Tongue (tissue), 2 donors: Measurements from ENCODE around the gene COX20. TPM values are rescaled to one million over a fixed set of nuclear protein-coding genes. Genes with fewer than 3 reads are reported as not detected.
"Not testable (repeated sequence)": the region's sequence is repeated elsewhere in the genome, so short reads cannot be mapped to it uniquely, and the experiment has no call there.

Experiments used
- DNase-seq: peaks from one replicate; pipeline ENCODE4 v3.0.0-alpha.2; 2015
- total RNA-seq: library from RNA; depleted of rRNA; stranded (reverse); fragments of >200 nt; gene quantifications from one replicate; pipeline ENCODE4 v1.2.3, GENCODE V29; 2014

Gene COX20, protein sequence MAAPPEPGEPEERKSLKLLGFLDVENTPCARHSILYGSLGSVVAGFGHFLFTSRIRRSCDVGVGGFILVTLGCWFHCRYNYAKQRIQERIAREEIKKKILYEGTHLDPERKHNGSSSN
- total RNA-seq: 34.6 TPM

DNA sequence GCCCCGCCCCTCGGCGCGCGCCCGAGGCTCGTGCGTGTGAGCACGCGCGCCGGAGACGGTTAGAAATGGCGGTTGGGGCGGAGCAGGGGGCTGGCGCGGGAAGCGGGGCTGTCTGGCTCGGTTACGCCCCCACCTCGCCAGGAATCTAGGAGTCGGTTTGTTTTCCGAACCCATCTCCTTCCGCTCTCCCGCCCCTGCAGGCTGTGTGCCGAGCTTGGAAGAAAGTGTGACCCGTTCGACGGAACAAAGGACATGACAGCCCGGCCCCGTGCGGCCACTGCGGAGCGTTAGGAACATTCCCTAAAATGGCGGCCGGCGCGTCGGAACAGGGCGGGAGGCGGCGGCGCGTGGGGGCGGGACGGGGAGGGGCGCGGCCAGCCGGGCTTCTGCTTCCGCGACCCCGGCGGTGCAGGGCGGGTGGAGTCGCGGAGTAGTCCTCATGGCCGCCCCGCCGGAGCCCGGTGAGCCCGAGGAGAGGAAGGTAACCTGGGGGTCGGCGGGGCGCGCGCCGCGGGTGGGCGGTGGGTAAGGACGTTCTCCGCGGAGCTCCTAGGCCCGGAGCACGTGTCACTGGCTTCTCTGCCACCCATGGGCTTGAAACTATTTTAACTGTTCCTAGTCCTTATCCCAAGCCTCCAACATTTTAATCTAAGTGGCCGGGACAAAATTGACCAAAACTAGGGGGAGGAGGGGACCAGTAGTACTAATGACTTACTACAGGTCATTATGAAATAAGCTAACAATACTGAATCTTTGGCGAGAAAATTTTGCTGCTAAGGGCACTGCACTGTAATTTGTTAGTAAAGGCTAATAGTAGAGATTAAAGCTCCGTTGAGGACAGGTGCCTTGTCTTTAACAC lies at the start of gene COX20:
TSS of gene COX20 (plus strand) at position 383 of the 859 bp plus-strand sequence. CDS start at position 440, 57 bp downstream.
- DNase-seq: peak; percentile 98

DNA sequence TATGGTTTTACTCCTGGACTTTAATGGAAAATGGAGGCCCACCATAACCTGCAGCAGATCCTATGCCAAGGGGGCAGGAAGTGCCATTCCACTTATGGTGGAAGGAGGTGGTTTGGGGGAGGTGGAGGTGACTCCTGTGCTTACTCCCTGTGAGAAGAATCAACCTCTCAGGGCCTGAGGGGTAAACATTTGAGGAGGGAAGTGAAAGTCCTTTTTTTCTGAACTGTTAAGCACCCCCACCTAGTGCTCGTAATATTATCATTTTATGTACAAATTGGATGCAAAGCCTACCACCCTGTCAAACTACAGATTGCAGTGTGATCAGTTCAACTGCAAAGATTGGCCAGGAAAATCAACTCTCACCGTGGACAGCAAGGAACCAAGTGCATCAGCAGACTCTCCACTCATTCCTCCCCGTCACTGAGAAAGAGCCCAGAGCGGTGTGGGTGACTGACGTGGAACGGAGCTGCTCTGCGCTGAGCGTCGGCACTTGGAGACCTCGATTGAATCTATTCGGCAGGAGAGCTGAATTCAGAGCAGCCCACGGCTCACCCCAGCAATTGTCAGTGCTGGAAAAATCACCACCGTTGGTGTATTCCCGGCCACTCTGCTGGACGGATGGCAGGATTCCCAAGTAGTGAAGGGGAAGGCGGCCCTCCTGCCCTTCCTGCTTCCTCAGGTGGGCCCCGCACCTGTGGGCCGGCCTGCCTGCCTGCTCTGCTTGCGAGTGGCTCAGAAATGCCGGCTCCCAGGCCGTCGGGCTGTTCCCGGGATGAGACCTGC lies 46.8 kb upstream of the COX20 start:
- DNase-seq: no peak

DNA sequence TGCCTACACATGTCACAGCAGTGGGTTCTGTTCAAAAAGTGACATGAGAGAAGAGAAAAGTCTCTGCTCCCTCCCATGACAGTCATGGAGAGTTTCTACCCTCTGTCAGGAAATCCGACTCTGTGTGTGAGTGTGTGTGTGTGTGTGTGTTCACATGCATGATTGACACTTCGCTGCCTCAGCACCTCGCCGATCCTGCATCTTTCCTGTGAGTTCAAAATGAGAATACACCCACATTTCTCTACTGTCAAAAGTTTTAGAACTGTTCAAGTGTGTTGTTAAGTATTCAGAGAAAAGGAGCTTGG lies 46.2 kb upstream of the COX20 start:
- no peak for DNase-seq

DNA sequence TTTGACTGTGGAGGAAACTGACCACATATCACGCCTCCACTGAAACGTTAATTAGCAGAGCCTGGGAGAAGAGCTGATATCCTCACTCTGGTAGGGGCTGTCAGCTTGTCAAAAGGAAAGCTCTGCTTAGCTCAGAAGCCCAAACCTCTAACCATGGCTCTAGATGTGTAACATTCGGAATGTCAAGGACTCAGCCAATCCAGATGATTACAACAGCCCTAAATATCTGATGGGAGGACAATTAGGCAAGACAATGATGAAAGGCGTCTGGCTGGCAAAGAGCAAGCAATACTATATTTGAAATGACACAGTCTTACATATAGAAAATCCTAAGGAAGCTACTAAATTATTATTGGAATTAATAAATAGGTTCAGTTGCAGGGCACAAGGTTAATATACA lies 45.7 kb upstream of the COX20 start:
- DNase-seq: no peak

DNA sequence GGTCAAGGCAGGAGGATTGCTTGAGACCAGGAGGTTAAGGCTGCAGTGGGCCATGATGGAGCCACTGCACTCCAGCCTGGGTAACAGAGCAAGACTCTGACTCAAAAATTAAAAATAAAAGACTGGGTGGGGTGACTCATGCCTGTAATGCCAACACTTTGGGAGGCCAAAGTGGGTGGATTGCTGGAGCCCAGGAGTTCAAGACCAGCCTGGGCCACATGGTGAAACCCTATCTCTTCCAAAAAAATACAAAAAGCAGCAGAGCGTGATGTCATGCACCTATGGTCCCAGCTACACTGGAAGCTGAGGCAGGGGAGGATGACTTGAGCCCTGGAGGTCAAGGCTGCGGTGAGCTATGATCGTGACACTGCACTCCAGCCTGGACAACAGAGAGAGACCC lies 44.4 kb upstream of the COX20 start:
- DNase-seq: no peak

DNA sequence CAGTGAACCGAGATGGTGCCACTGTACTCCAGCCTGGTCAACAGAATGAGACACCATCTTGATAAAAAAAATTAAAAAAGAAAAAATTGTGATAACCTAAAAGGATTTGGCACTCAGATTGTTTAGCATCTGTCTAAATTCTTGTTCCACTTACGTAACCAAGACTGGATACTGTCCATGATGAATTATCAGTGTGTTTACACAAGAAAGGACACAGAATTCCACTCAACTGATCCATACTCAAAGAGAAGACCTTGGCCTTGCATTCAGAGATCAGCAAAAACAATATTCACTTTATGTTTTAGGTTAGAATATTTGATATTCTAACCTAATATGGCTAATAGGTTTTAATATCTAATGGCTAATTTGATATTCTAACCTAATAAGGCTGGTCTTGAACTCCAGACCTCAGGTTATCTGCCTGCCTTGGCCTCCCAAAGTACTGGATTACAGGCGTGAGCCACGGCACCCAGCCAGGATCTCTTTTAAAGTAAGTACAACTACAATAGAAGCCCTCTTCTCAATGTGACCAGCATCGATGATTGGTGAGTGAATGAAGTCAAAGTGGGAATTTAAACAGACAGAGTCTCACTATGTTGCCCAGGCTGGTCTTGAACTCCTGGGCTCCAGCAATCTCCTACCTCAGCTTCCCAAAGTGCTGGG lies 43.1 kb upstream of the COX20 start:
- no peak for DNase-seq

DNA sequence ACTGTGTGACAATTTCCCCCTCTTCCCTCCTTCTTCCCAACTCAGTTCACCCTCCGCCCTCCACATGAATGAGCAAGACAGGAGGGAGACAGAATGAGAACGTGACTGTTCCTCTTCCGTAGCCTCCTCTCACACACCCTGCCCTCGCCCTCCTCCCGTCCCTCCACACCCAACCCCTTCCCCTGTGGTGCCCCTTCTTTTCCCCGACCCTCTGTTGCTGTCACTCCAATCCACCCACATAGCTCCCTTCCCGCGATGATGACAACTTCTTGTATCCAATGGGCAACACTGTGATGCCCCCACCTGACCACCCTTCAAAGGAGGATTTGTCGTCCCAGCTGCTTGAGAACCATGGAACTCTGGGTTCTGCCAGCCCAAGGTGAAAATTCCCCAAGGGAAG lies 41.4 kb upstream of the COX20 start:
- DNase-seq: no peak

DNA sequence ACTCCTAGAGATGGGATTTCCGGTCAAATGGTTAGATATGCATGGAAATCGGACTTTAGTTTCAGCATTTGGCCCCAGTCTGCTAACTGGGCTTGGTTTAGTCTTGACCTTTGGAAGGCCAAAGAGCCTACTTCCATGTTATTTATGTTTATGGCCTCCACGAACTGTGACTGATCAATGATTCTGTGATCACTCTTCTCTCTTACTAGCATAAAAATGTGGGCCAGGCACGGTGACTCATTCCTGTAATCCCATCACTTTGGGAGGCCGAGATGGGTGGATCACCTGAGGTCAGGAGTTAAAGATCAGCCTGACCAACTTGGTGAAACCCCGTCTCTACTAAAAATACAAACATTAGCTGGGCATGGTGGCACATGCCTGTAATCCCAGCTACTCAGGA lies 40.9 kb upstream of the COX20 start:
- DNase-seq: not testable (repeated sequence)

DNA sequence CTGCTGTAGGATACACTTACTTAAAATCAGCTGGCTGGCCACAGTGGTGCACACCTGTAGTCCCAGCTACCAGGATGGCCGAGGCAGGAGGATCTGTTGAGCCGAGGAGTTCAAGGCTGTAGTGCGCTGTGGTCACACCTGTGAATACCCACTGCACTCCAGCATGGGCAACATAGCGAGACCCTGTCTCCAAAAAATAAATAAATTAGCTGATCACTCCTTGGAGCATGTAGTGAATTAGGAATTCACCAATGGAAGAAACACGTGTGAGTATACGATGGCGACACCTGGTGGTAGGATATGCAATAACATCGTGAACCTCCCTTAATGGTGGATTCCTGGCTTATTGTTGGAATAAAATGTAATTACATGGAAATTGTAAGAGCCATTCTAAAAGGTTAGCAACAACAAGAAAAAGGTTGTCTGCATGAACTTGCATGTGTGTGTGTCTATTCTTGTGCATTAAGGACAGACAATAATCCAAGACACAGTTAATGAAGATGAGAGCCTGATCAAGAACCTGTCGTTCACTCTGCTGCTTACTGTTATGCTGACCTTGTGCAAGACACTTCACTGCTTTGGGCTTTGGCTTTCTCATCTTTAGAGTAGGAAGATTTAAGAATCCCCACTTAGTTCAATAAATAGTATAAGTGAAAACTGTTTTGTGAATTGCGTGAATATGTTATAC lies 38.6 kb upstream of the COX20 start:
- DNase-seq: peak; percentile 86

DNA sequence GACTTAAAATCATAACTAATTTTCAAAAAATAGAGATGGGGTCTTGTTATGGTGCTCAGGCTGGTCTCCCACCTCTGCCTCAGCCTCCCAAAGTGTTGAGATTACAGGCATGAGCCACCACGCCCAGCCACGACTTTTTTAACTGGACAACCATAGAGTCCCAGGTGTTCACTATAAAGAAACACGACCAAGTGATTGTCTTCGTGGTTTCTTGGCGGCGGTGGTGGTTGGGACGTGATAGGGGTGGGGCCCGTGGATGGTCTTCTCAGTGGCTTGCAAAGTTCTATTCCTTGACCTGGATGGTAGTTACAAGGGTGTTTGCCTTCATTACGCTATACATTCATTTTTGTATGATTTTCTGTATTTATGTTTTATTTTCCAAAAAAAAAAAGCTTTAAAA lies 34.6 kb upstream of the COX20 start:
- DNase-seq: no peak

DNA sequence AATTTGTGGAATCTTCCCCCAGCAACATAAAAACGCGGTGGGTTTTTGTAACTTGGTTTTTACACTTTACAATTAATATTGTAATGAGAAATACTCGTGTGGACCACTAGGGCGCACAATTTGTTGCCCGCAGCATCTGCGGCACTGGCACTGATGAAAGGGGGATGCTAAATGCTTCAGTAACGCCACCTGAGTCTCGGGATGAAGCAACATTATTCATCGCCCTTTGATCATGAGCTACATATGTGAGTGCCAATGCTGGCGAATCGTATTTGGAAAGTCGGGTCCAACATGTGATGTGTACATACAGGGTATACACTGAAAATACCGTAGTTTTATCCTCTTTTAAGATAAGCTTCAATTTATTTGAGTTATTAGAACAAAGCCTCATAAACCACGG lies 34.2 kb upstream of the COX20 start:
- peak; percentile 19 for DNase-seq

DNA sequence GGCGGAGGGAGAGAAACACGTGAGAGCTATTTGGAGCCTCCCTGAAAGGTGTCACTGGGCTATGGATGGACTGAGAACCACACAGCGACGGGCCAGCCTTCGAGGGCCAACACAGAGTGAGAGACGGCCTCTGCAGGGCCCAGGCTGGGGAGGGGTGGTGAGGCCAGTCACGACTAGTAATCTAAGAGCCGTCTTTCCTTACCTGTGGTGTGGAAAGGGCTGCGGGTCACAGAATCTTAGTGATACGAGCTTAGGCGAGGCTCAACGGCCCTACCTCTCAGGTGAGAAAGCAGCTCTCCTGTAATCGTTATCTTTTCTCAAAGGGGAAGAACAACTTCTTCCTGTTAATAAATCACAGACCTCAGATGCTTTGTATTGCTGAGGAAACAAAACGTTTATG lies 33.4 kb upstream of the COX20 start:
- no peak for DNase-seq

DNA sequence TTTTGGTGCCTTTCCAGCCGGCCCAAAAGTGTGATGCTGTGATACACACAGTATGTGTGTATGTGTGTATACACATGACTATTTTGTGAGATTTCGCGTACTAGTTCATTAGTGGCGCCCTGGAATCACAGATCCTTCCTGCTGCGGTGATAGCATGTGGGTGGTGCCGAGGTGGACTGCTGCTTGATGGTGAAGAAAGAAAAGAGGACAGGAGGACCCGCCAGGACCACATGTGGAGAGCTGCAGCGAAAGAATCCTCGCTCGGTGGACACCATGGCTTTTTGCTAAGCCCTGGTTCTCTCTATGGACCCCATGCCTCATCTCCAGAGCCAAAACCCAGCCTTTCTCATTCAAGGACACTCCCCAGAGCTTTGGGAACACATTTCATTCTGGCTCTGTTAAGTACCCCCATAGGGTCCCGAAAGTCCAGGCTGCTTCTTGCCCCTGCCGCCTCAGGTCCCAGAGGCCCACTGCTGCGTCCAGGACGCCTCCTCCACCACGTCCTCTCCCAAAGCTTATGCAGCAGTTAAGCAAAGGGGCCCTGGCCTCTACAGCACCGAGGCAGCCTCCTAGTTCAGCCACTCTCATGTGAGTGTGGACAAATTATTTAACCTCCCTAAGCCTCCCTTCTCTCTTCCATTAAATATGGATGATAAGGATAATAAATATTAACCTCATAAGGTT lies 32.8 kb upstream of the COX20 start:
- no peak for DNase-seq

DNA sequence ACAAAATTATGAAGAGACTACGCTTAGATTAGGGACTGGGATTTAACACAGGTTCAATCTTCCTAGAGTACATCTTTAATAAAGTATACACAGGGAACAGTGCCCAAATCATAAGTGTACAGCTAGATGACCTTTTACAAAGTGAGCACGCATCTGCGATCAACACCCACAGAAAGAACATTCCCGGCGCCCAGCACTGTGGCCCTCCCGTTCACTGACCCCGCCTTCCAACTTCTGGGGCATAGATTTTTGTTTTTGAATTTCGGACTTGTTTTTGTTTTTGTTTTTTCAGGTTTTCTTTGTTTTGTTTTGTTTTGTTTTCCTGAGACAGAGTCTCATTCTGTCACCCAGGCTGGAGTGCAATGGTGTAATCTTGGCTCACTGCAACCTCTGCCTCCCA lies 30.6 kb upstream of the COX20 start:
- DNase-seq: no peak

DNA sequence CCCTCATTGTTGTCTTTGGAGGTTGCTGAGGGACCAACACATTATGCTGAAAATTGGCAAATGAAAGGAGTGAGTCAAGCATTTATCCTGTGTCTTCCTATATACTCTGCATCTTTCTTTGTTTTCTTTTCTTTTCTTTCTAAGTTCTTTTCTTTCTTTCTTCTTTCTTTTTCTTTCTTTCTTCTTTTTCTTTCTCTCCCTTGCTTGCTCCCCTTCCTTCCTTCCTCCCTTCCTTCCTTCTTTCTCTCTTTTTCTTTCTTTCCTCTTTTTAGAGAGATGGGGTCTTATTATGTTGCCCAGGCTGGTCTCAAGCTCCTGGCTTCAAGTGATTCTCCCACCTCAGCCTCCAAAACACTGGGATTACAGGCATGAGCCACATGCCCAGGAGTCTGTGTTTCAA lies 28.3 kb upstream of the COX20 start:
- no peak for DNase-seq

DNA sequence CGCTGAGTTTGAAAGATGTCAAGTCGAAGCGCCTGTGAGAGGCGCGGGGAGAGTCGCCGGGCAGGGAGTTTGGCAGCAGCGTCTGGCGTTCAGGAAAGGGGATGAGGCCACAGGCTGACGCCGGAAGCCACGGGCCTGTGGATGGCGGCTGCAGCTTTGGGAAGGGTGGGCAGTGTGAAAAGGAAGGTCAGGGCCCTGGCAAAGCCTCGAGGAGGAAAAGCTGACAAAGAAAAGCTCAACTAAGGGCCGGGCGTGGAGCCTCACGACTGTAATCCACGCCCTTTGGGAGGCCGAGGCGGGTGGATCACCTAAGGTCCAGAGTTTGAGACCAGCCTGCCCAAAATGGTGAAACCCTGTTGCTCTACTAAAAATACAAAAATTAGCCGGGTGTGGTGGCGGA lies 25.2 kb upstream of the COX20 start:
- no peak for DNase-seq

DNA sequence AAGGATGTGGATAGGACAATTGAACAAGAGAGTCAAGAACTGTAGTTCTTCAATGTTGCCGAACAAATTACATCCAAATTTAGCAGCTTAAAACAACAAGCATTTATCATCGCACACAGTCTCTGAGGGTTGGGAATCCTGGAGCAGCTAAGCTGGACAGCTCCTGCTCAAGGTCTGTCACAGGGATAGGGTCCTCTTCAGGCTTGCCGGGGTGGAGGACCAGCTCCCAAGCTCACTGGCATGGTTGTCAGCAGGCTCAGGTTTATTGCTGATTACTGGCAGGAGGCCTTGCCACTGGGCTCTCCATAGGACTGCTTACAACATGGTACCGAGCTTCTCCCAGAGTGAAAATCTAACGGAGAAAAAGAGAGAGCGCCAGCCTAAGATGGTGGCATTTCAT lies 22.1 kb upstream of the COX20 start:
- no peak for DNase-seq

DNA sequence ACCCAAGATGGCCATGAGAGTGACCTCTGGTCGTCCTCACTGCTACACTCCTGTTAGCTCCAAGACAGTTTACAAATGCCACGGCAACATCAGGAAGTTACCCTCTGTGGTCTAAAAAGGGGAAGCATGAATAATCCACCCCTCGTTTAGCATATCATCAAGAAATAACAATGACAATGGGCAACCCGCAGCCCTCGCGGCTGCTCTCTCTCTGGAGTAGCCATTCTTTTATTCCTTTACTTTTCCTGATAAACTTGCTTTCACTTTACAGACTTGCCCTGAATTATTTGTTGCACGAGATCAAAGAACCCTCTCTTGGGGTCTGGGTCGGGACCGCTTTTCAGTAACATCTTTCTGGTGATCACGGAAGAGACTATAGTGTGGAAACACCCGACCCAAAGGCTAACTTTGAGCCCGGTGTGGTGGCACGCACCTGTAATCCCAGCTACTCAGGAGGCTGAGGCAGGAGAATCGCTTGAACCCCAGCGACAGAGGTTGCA lies 19.8 kb upstream of the COX20 start:
- no peak for DNase-seq

DNA sequence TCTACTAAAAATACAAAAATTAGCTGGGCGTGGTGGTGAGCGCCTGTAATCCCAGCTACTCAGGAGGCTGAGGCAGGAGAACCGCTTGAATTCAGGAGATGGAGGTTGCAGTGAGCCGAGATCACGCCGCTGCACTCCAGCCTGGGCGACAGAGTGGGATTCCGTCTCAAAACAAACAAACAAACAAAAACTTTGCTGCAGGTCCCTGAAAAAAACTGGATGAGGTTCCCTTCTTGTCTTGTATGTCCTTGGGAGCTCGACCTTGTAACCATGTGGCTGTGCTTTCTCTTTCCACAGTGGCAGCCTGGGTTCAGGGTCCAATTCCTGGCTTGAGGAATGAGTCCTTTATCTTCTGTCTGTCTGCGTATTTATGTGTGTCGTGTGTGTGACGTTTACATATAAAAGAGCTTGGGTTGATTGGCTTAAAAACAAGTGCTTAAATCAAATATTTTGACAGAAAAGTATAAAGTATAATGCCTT lies 18.0 kb upstream of the COX20 start:
- DNase-seq: no peak

DNA sequence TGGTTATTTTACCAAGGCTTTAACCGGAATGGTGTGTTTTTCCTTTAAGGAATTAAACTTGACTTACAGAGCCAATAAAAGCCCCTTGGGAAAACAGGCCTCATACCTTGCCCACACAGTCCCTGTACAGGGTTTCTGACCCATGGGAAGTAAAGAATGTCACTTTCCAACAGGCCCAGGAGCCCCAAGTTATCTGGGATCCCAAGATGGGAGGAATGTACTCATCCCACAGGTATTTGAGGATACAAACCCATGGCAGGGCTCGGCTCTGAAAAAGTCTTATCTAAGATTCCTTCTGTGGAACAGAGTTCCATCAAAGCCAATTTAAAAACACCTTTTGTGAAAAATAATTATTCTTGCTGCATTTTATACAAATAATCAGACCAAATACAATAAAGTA lies 15.3 kb upstream of the COX20 start:
- DNase-seq: no peak

DNA sequence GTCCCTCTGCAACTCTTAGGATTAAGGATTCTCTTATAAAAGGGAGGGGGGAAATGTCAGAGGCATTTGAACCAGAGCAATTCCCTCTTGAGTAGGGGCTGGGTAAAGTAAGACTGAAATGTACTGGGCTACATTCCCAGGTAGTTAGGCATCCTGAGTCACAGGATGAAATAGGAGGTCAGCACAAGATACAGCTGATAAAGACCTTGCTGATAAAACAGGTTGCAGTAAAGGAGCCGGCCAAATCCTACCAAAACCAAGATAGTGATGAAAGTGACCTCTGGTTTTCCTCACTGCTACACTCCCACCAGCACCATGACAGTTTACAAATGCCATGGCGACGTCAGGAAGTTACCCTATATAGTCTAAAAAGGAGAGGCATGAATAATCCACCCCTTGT lies 14.3 kb upstream of the COX20 start:
- no peak for DNase-seq

DNA sequence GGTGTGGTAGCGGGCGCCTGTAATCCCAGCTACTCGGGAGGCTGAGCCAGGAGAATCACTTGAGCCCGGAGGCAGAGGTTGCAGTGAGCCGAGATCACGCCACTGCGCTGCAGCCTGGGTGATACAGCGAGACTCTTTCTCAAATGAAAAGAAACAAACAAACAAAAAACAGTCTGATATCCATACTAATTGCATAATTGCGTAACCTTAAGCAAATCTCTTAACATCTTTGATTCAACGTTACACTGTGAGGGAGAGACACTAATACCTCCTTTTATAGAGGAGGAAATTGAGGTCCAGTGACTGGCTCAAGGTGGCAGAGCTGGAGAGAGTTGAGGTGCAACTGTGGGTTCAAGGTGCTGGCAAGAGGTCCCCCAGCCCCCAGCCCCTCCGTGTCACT lies 12.6 kb upstream of the COX20 start:
- no peak for DNase-seq
